ENCODE data around the gene PAPPA2.

Gene PAPPA2

DNA sequence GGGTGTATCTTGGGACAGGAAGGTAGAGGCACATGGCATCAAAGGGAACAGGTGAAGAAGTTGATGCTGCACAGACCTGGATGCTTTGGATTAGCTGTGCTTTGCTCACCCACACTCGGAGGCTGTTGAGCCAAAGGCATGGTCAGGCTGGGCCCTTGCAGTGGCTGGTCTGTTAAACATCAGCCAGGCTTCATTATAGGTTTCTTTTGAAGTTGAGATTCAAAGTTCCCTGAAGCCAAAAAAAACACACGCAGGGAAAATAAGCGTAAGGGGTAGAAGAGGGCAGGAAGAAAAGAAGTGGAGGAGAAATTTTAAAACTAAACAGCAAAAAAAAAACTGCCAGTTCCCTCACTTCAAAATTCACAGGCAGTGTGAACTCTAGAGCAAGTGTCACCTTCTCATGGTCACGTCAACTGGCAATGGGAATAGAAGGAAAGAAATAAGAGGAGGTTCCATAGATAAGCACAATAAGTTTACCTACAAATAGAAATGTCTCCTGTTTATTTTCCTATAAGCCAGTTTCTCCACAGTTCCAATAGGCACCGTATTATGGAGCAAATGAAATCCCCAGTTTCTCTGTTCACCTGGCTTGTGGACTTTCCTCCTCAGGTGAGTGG is 139.5 kb downstream of the PAPPA2 start:
- no peak overlapping the region for H3K27ac ChIP-seq
- DNase-seq: no peak
- no peaks in the 10 kb centered on the region for H3K27me3 ChIP-seq (ENCODE audit: insufficient read depth, low read depth, severe bottlenecking)
- TF ChIP-seq, protein P1, sequence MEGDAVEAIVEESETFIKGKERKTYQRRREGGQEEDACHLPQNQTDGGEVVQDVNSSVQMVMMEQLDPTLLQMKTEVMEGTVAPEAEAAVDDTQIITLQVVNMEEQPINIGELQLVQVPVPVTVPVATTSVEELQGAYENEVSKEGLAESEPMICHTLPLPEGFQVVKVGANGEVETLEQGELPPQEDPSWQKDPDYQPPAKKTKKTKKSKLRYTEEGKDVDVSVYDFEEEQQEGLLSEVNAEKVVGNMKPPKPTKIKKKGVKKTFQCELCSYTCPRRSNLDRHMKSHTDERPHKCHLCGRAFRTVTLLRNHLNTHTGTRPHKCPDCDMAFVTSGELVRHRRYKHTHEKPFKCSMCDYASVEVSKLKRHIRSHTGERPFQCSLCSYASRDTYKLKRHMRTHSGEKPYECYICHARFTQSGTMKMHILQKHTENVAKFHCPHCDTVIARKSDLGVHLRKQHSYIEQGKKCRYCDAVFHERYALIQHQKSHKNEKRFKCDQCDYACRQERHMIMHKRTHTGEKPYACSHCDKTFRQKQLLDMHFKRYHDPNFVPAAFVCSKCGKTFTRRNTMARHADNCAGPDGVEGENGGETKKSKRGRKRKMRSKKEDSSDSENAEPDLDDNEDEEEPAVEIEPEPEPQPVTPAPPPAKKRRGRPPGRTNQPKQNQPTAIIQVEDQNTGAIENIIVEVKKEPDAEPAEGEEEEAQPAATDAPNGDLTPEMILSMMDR (IDR thresholded peaks at IDR 0.05; ENCODE audit: low read depth, low read length): no peak
- no peak overlapping the region for H3K4me3 ChIP-seq (ENCODE audit: low read depth, low read length)
- no peaks in the 10 kb centered on the region for H3K9me3 ChIP-seq (ENCODE audit: severe bottlenecking)
- H3K36me3 ChIP-seq: no peaks in the 10 kb centered on the region

DNA sequence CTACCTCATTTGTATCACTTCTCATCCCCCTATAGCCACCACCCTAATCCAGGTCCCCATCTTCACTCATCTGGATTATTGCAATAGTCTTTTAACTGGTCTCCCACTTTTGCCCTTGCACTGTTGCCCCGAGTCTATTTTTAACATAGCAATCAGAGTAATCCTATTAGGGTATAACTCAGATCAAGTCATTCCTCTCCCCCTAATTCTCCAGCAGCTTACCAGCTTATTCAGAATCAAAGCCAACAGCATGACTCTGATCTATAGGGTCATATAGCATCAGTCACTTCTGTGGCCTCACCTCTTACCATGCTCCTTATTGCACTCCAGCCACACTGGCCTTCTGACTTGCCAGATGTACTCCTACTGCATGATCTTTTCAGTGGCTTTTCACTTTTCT is 140.7 kb downstream of the PAPPA2 start:
- Histone ChIP-seq H3K27ac (no peak overlapping the region), H3K36me3 (no peaks in the 10 kb centered on the region), H3K4me3 (ENCODE audit: low read depth, low read length) (no peak overlapping the region), H3K9me3 (ENCODE audit: severe bottlenecking) (no peaks in the 10 kb centered on the region), H3K27me3 (ENCODE audit: insufficient read depth, low read depth, severe bottlenecking) (no peaks in the 10 kb centered on the region)
- TF ChIP-seq, protein P1 (IDR thresholded peaks at IDR 0.05; ENCODE audit: low read depth, low read length): no peak
- peak; percentile 72 for DNase-seq

DNA sequence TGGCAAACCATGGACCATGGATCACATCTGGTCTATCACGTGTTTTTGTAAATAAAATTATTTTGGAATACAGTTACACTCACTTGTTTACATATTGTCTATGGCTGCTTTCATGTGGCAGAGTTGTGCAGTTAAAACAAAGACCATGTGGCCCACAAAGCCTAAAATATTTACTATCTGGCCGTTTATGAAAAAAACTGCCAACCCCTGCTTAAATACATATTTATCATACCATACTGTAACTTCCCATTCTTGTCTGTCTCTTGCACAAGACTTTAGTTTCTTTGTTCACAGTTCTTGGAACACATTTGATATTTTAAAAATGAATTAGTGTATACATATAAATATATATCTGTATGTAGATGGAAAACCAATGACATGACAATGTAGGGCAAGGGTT is 141.5 kb downstream of the PAPPA2 start:
- H3K36me3 ChIP-seq: no peaks in the 10 kb centered on the region
- no peaks in the 10 kb centered on the region for H3K9me3 ChIP-seq (ENCODE audit: severe bottlenecking)
- no peak overlapping the region for H3K4me3 ChIP-seq (ENCODE audit: low read depth, low read length)
- TF ChIP-seq, protein P1 (IDR thresholded peaks at IDR 0.05; ENCODE audit: low read depth, low read length): no peak
- no peak for DNase-seq
- H3K27ac ChIP-seq: no peak overlapping the region
- H3K27me3 ChIP-seq (ENCODE audit: insufficient read depth, low read depth, severe bottlenecking): no peaks in the 10 kb centered on the region

DNA sequence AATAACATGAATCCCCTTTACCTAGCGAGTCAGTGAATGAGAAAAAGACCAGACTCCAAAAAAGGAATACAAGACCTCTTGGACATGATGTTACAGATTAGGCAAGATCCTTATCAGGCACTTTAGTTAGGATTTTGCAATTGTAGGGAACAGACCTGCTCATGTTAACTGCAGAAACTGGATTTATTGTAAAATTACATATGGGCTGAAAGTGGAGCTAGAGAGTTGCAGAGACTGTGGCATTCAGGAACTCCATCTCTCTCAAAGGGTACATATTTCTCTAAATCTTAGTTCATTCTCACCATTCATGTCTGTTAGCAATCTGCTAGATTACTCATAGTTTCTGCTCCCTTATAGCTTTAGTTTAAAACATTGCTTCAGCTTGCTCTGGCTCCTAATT is 142.2 kb downstream of the PAPPA2 start:
- Histone ChIP-seq H3K27ac (no peak overlapping the region), H3K4me3 (ENCODE audit: low read depth, low read length) (no peak overlapping the region), H3K27me3 (ENCODE audit: insufficient read depth, low read depth, severe bottlenecking) (no peaks in the 10 kb centered on the region), H3K9me3 (ENCODE audit: severe bottlenecking) (no peaks in the 10 kb centered on the region), H3K36me3 (no peaks in the 10 kb centered on the region)
- TF ChIP-seq, protein P1 (IDR thresholded peaks at IDR 0.05; ENCODE audit: low read depth, low read length): no peak
- no peak for DNase-seq

DNA sequence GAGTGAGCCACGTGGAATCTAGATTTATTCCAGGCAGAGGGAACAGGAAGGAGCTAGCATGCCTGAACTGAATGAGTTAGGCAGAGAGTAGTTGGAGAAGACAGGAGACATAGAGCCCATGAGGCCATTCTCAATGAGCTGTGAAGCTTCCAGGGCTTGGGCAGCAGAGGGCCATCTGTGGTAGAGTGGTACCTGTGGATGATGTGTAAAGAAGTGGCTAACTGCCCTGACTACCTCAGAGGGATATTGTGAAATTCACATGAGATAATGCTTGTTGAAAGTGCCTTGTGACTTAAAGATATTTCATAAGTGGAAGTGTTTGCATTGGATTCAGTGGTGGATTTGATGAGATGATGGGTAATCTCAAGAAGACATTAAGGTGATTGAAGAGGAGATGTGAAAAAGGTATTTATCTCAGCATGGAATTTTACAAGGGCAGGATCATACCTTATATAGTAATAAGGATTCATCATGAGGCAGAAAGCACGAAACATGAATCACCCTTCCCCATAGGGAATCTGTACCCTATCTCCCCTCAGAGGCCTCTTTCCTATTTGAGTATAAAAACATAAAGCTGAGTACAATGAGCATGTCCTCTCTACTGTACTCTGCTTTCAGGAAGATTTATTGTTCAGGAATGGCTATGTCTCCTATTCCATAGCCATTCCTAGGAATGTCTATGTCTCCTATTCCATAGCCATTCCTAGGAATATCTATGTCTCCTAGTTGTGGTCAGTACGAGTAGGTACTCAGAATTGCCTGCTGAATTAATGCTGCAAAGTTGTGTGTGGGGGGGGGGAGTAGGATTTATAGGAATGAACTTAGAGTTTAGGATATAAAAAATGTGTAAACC is 146.8 kb downstream of the PAPPA2 start:
- Histone ChIP-seq H3K27me3 (ENCODE audit: insufficient read depth, low read depth, severe bottlenecking) (no peaks in the 10 kb centered on the region), H3K4me3 (ENCODE audit: low read depth, low read length) (no peak overlapping the region), H3K36me3 (no peaks in the 10 kb centered on the region), H3K9me3 (ENCODE audit: severe bottlenecking) (no peaks in the 10 kb centered on the region), H3K27ac (no peak overlapping the region)
- DNase-seq: no peak
- TF ChIP-seq, protein P1 (IDR thresholded peaks at IDR 0.05; ENCODE audit: low read depth, low read length): no peak

Measured in WERI-Rb-1 (cell line).